Ecto neural progenitor cell (in vitro differentiated cells): ENCODE measurements around the gene ZNF451.

Experiments used
- DNase-seq: peaks from one replicate; pipeline ENCODE4 v3.0.0-alpha.2; 2018; ENCODE audit warnings: low spot score

ZNF451 gene

GRCh38 chr6:57159127-57159526 is 69.1 kb downstream of the ZNF451 start:
- DNase-seq: no peak

- no peak for DNase-seq
Measured at GRCh38 chr6:57162028-57162427, 72.0 kb downstream of the ZNF451 start.

- no peak for DNase-seq
Measured at GRCh38 chr6:57162516-57162915, 72.5 kb downstream of the ZNF451 start.

GRCh38 chr6:57163956-57164355 is 74.0 kb downstream of the ZNF451 start:
- DNase-seq: no peak

GRCh38 chr6:57165080-57165479 is 75.1 kb downstream of the ZNF451 start:
- DNase-seq: no peak

GRCh38 chr6:57172136-57173055 is 82.4 kb downstream of the ZNF451 start, which contains the start of gene BAG2:
Gene BAG2 (plus strand): TSS chr6:57172326. CDS start chr6:57172698, 372 bp downstream.
- peak; percentile 90 for DNase-seq

- DNase-seq: no peak
Measured at GRCh38 chr6:57173056-57173885, 83.3 kb downstream of the ZNF451 start.

GRCh38 chr6:57173886-57174510 is 84.0 kb downstream of the ZNF451 start:
- no peak for DNase-seq

GRCh38 chr6:57174511-57174907 is 84.5 kb downstream of the ZNF451 start:
- no peak for DNase-seq

- DNase-seq: no peak
Measured at GRCh38 chr6:57177545-57178265, 87.7 kb downstream of the ZNF451 start.

- DNase-seq: no peak
Measured at GRCh38 chr6:57180596-57180995, 90.6 kb downstream of the ZNF451 start.

- no peak for DNase-seq
Measured at GRCh38 chr6:57182017-57182432, 92.0 kb downstream of the ZNF451 start.

GRCh38 chr6:57183336-57183735 is 93.3 kb downstream of the ZNF451 start:
- DNase-seq: no peak

- no peak for DNase-seq
Measured at GRCh38 chr6:57190140-57190539, 100.2 kb downstream of the ZNF451 start.

- no peak for DNase-seq
Measured at GRCh38 chr6:57193177-57193576, 103.2 kb downstream of the ZNF451 start.

GRCh38 chr6:57195457-57195856 is 105.5 kb downstream of the ZNF451 start:
- no peak for DNase-seq

- no peak for DNase-seq
Measured at GRCh38 chr6:57198926-57199636, 109.1 kb downstream of the ZNF451 start.

- no peak for DNase-seq
Measured at GRCh38 chr6:57201718-57202117, 111.7 kb downstream of the ZNF451 start.

GRCh38 chr6:57205550-57206328 is 115.8 kb downstream of the ZNF451 start:
- no peak for DNase-seq

- DNase-seq: no peak
Measured at GRCh38 chr6:57207141-57207540, 117.2 kb downstream of the ZNF451 start.
